Vagina (tissue), 2 donors: ENCODE data around the gene DMD.

ENCODE experiments used
- CTCF ChIP-seq, 3 experiments: fragments of 450-650 bp in 2 of 3; fragments of 200-600 bp in 1 of 3; sonication (generic) in 1 of 3; IDR thresholded peaks; one replicate each; pipeline ENCODE4 v1.5.1; 2017 to 2019; ENCODE audit warnings: antibody characterized with exemption in 3 of 3, mild to moderate bottlenecking in 2 of 3, moderate library complexity in 2 of 3
- POLR2A ChIP-seq, 2 donors: fragments of 450-650 bp; IDR thresholded peaks; one replicate each; pipeline ENCODE4 v1.6.1; 2017; ENCODE audit warnings: antibody characterized with exemption in 2 of 2, mild to moderate bottlenecking in 2 of 2, moderate library complexity in 2 of 2
- POLR2AphosphoS5 ChIP-seq, 2 donors: sonication (generic); formaldehyde crosslinking; IDR thresholded peaks; one replicate each; pipeline ENCODE4 v1.9.0; 2017; ENCODE audit warnings: antibody characterized with exemption in 2 of 2, mild to moderate bottlenecking in 2 of 2, low read depth in 1 of 2; ENCODE audit not compliant: insufficient read depth in 1 of 2

GRCh38 chrX:31331928-31332327, 1879.4 kb downstream of the DMD start:
- TF ChIP-seq CTCF (IDR thresholded peaks at IDR 0.05) (no peak), POLR2A (IDR thresholded peaks at IDR 0.05) (no peak), POLR2AphosphoS5 (IDR thresholded peaks at IDR 0.05; ENCODE audit: insufficient read depth in 1 of 2, low read depth in 1 of 2) (no peak)
